Daoy (cell line): ENCODE measurements around the gene ZNF487. TPM values are rescaled to one million over a fixed set of nuclear protein-coding genes. Genes with fewer than 3 reads are reported as not detected.
"Not testable (repeated sequence)": the region's sequence is repeated elsewhere in the genome, so short reads cannot be mapped to it uniquely, and the experiment has no call there.

ENCODE experiments used
- DNase-seq: peaks from one replicate; pipeline ENCODE4 v3.0.0-alpha.2; 2015; ENCODE audit warnings: low read depth
- total RNA-seq: library from RNA; depleted of rRNA; stranded (reverse); fragments of >200 nt; shearing (Covaris generic); gene quantifications from 2 replicates; pipeline ENCODE4 v1.2.3, GENCODE V29; 2014

ZNF487 gene
- total RNA-seq, 1 experiment from 2014 or later = 1.8 TPM

DNA sequence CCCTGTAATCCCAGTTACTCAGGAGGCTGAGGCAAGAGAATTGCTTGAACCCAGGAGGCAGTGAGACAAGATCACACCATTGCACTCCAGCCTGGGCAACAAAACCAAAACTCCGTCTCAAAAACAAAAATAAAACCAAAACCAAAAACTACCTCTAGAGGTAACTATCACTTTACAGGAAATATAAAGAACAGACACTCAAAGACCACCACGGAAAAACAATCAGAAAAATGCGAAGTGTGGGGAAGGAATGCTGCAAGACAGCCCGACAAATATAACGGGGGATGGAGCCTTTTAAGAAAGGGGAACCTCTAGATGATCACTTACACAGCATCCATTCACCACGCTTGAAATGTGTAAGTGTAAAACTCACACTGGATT, 32.2 kb upstream of the ZNF487 start:
- DNase-seq = no peak

- DNase-seq = peak; percentile 51
Measured at GRCh38 chr10:43407148-43407575, 29.7 kb upstream of the ZNF487 start.

DNA sequence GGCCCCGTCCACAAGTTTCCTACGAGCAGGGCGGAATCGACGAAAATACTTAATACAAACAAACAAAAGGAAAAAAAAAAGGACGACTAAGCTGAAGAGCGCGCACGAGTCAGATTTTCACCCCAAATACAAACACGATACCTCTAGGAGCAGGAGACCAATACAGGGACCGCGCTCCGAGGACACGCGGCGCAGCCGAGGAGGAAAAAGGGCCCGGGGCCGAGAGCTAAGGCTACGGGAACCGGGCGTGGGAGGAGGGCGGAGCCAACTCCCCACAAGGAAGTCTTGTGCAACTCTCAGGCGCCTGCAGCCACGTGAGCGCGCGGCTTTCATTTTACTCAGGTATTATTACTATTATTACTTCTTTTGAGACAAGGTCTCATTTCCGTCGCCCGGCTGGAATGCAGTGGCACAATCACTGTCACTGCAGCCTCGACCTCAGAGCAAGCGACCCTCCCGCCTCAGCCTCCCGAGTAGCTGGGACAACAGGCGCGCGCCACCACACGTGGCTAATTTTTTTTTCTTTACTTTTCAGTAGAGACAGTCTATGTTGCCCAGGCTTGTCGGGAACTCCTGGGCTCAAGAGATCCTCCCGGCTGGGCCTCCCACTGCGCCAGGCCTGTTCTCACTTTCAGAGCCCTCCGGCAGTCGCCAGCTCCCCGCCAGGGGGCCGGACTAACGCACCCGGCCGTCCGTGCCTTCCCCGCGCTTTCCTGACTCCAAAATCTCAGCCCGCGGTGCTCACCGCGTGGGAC, 29.2 kb upstream of the ZNF487 start:
- DNase-seq = peak; percentile 91

GRCh38 chr10:43408331-43408709, 28.6 kb upstream of the ZNF487 start:
- DNase-seq = no peak

- peak; percentile 94 for DNase-seq
Measured at GRCh38 chr10:43408710-43409384, 28.1 kb upstream of the ZNF487 start, which contains the start of gene HNRNPF. TSS of gene HNRNPF (minus strand) at chr10:43409186. CDS start at chr10:43387884, 21,302 bp downstream.

DNA sequence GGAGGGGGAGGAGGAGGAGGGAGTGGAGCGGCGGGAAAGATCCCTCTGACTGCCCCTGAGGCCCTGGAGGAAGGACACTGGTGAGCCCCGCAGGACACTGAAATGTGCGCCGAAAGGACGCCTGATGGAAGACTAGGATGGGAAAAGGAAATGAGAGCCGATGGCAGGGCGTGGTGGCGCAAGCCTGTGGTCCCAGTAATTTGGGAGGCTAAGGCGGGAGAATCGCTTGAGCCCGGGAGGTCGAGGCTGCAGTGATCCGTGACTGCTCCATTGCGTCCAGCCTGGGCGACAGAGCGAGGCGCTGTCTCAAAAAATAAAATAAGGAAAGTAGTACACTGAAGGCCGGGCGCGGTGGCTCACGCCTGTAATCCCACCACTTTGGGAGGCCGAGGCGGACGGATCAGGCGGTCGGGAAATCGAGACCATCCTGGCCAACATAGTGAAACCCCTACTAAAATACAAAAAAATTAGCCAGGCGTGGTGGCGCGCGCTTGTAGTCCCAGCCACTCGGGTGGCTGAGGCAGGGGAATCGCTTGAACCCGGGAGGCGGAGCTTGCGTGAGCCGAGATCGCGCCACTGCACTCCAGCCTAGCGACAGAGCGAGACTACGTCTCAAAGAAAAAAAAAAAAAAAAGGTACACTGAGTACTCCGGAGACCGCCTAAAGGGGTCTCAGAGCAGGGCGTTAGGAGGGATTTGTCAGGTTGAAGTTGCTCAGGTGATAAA, 27.4 kb upstream of the ZNF487 start:
- DNase-seq = no peak

- DNase-seq = no peak
Measured at GRCh38 chr10:43410345-43410744, 26.6 kb upstream of the ZNF487 start.

DNA sequence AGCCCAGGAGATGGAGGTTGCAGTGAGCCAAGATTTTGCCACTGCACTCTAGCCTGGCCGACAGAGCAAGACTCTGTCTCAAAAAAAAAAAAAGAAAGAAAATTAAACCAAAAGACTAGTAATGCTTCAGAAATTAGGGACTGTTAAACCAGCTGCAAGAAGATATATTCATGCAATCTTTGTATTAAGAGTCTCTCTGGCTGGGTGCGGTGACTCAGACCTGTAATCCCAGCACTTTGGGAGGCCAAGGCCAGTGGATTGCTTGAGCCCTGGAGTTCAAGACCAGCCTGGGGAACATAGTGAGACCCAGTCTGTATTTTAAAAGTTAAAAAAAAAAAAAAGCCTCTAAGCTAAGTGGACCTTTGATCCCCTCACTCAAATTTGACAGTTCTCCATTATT, 25.4 kb upstream of the ZNF487 start:
- DNase-seq = no peak

- no peak for DNase-seq
Measured at GRCh38 chr10:43415544-43415943, 21.4 kb upstream of the ZNF487 start.

DNA sequence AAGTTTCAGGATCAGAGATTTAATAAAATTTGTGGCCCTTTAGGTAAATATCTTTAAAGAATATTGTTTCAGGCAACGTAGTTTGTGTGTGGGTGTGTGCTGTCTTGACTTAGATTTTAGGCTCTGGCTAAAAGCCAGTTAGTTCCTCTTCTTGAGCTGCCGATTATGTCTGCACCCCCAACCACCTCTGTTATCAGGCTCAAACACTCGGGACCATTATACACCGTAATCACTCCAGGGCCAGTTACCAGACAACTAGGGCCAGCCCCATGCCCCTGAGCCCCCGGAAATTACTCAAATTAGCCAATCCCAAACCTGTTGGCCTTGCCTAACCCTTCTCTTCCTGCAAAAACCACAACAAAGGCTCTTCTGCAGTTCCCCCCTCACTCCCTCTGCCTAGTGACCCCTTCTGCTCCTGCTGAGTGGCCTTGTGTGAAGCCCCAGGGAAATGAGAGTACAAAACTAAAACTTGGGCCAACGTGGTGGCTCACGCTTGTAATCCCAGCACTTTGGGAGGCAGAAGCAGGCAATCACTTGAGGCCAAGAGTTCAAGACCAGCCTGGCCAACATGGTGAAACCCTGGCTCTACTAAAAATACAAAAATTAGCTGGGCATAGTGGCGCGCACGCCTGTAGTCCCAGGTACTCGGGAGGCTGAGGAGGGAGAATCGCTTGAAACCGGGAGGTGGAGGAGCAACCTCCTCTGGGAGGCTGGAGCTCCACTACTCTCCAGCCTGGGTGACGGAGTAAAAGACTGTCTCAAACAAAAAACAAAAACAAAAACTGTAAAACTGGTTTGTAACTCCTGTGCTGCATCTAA, 18.8 kb upstream of the ZNF487 start:
- DNase-seq = no peak

DNA sequence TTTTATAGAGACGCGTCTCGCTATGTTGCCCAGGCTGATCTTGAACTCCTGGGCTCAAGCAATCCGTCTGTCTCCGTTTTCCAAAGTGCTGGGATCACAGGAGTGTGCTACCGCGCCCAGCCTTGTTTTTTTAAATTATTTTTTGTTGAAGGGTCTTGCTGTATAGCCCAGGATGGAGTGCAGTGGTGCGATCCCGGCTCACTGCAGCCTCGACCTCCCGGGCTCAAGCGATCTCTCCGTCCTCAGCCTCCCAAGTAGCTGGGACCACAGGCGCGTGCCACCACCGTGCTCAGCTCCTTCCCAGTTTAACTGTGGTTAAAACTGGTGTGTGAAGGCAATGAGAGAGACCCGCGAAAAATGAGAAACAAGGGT, 16.9 kb upstream of the ZNF487 start:
- DNase-seq = no peak

DNA sequence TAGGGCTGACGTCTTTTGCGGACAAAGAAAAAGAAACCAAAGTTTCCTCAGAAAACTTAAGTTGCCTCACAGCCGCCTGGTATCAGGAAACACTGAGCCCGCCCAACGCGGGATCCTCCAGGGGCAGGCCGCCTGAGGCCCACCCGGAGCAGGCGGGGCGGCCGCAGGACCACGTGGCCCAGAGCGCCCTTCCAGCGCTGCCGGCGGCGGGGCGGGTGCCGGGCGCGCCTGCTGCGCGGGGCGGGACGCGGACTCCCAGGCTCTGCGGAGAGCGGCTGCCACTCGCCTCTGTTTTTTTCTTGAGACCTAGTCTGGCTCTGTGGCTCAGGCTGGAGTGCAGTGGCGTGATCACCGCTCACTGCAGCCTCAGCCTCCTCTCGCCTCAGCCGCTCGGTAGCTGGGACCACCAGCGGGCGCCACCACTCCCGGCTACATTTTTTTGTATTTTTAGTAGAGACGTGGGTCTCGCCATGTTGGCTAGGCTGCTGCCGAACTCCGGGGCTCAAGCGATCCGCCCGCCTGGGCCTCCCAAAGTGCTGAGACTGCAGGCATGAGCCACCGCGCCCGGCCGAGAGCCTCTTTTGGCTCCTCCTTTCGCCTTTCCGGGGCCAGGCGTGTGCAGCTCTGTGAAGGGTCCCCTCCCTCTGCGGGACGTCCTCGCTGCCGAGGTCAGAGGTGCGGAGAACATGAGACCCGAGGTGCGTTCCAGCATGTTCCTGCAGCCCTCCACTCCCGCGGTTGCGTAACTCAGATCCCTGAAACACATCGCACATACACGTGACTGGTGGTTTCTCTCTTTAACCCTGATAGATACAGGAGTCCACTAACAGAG, 16.3 kb upstream of the ZNF487 start:
- peak; percentile 84 for DNase-seq

- DNase-seq = no peak
Measured at GRCh38 chr10:43421201-43421507, 15.8 kb upstream of the ZNF487 start.

- DNase-seq = no peak
Measured at GRCh38 chr10:43421519-43421918, 15.4 kb upstream of the ZNF487 start.

- DNase-seq = not testable (repeated sequence)
Measured at GRCh38 chr10:43421944-43422343, 15.0 kb upstream of the ZNF487 start.

- DNase-seq = no peak
Measured at GRCh38 chr10:43424416-43424815, 12.5 kb upstream of the ZNF487 start.

- not testable (repeated sequence) for DNase-seq
Measured at GRCh38 chr10:43426476-43426875, 10.4 kb upstream of the ZNF487 start.

DNA sequence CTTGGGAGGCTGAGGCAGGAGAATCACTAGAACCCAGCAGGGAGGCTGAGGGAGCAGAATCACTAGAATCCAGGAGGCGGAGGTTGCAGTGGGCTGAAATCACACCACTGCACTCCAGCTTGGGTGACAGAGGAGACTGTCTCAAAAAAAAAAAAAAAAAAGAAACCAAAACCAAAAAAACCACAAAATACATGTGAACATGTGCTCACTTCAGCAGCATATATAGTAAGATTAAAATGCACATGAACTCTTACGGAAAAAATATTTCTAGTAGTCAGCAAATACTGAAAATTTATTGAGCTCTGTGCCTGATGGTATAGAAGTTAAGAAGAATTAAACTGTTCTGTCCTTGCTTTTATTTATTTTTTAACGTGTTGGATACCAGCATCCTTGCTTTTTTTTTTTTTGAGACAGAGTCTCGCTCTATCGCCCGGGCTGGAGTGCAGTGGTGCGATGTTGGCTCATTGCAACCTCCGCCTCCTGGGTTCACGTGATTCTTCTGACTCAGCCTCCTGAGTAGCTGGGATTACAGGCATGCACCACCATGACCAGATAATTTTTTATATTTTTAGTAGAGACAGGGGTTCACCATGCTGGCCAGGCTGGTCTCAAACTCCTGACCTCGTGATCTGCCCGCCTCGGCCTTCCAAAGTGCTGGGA, 9.6 kb upstream of the ZNF487 start:
- DNase-seq = no peak

GRCh38 chr10:43430926-43431663, 5.8 kb upstream of the ZNF487 start:
- DNase-seq = no peak
